SHP77 (cell line): Measurements from ENCODE around the gene PLA2G12B.

ENCODE experiments used
- DNase-seq, 2 experiments: peaks; one replicate each; lab custom pipeline; 2025; lab: John Stamatoyannopoulos, UW

PLA2G12B gene

DNA sequence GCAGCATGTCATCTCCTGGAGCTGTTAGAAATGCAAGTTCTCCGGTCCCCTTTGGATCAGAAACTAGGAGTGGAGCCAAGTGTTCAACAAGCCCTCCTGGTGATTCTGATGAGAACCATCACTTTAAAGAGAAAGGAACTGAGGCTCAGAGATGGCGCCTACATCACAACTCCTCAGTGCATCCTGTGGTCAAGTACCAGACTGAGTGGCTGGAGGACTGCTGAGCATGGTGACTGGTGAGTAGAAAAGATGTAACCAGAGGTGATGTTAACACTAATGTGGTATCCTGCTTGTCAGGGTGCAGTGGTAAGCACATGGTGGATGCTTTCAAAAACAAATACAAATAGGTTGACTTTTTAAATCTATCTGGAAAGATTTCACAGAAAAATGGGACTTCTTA, 64.5 kb downstream of the PLA2G12B start:
- DNase-seq, result no peak

DNA sequence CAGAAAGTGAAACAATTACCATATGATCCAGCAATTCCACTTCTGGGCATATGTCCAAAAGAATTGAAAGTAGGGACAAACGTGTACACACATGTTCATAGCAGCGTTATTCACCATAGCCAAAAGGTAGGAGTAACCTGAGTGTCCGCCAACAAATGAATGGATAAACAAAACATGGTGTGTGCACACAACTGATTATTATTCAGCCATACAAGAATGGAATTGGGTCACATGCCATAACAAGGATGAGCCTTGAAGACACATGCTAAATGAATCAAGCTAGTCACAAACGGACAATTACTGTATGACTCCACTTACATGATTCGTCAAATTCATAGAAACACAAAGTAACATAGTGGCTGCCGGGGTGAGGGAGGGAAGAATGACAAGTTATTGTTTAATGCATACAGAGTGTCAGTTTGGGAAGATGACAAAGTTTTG, 65.2 kb downstream of the PLA2G12B start:
- peak in 1 of 2 experiments; percentile 1 for DNase-seq

DNA sequence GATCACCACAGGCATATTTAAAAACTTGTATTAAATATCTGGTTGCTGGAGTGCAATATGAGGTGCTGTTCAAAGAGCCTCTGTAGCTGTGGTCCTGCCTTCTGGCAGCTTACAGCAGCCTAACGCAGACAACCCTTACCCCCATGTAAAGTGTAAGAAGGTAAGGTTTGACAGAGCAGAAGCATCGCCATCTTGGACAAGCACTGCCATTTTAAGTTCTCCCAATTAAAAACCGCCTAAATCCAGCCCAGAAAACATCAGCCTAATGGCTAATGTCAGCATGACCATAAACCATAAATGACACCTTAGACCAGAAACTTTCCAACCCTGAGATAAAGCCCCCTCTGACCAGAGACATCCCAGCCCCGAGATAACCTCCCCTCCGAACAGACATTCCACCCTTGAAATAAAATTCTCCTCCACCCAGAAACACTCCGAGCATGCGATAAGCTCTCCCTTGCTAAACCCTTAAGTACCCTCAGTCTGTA, 66.4 kb downstream of the PLA2G12B start:
- no peak for DNase-seq

DNA sequence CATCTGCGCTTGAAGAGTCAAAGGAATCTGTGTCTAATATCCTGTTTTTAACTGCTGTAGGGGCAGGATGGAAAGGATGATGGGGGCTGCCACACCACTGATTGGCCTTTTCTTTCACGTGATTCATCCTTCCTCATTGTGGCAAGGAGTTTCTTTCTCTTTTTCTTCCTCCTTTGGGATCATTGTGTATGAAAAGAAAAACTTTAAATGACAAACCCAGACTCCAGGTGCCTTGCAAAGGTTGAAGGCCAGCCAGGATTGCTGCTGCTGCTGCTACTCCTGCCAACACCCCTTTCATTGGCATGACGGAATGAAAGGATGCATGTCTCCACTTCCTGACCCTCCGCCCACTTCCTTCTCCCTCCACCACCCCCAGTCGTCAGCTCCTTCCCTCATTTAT, 67.6 kb downstream of the PLA2G12B start:
- DNase-seq, result no peak

DNA sequence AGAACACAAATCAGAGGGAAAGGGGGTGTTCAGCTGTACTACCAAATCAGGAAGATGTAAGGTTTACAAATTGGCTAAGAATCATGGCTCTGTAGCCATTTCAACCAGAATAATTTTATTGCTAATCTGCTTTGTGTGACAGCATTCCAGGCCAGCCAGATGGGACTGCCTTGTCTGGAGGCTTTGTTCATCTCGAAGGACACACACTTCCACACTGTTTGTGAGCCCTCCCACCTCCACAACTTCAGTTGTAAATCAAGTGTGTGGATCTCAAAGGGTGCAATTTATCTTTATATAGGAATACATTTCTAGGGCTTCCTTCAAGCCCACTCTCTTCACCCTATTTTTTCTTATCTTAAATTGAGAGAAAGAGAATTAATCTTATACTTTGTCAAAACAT, 68.0 kb downstream of the PLA2G12B start:
- DNase-seq, result no peak

DNA sequence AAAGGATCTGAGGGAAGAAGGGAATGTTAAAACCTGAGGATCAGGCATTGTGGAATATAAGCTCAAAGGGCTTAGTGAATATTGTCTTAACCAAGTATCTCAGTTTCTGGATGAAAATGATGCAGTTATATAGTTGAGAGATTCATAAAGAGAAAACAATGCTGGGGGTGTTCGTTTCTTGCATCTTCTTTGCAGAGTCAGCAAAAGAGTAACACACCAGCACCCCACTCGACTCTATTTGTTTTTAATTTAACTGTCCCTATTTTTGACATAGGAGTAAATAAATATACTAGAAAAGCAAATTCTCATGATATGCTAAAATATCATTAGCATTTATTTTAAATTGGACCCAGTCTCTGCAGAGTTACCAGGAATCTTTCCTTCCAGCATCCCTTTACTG, 68.7 kb downstream of the PLA2G12B start:
- no peak for DNase-seq
